Sigmoid colon (tissue), 4 donors: ENCODE data around the gene CTBS.

Source experiments
- POLR2A ChIP-seq, 2 donors: fragments of 450-650 bp; IDR thresholded peaks; one replicate each; pipeline ENCODE4 v1.6.1; 2016; ENCODE audit warnings: antibody characterized with exemption in 2 of 2, mild to moderate bottlenecking in 2 of 2, moderate library complexity in 2 of 2
- POLR2AphosphoS5 ChIP-seq, 4 donors: sonication (generic); formaldehyde crosslinking; IDR thresholded peaks; one replicate each; pipeline ENCODE4 v1.6.1; 2017; ENCODE audit warnings: antibody characterized with exemption in 4 of 4
- TF ChIP-seq, protein P1 (sequence below), 4 experiments: fragments of 450-650 bp in 3 of 4; fragments of 200-600 bp in 1 of 4; IDR thresholded peaks; one replicate each; pipeline ENCODE4 v1.5.1; 2016 to 2019; ENCODE audit warnings: antibody characterized with exemption in 4 of 4, mild to moderate bottlenecking in 3 of 4, moderate library complexity in 2 of 4

DNA sequence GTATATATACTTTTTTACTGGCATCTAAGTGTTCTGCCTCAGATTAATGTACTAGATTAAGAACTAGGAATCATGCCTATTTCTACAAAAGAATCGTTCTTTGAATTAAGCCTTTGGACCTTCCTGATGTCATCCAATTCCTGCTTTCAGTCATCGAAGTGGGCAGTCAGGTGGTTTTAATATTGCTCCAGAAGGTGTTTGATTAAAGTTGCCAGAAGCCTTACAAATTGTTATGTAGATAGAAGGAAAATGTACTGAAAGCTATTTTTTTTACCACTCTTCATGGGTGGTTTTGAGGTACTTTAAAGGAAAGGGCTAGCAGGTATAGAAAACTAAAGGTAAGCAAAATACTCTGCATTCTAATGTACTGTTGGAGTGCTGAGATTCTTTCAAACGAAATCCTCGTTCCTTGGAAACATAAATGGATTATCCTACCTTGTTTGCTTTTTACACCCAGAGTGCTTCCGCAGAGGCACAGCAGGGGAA is 716 bp downstream of the CTBS start:
- TF ChIP-seq, protein P1, sequence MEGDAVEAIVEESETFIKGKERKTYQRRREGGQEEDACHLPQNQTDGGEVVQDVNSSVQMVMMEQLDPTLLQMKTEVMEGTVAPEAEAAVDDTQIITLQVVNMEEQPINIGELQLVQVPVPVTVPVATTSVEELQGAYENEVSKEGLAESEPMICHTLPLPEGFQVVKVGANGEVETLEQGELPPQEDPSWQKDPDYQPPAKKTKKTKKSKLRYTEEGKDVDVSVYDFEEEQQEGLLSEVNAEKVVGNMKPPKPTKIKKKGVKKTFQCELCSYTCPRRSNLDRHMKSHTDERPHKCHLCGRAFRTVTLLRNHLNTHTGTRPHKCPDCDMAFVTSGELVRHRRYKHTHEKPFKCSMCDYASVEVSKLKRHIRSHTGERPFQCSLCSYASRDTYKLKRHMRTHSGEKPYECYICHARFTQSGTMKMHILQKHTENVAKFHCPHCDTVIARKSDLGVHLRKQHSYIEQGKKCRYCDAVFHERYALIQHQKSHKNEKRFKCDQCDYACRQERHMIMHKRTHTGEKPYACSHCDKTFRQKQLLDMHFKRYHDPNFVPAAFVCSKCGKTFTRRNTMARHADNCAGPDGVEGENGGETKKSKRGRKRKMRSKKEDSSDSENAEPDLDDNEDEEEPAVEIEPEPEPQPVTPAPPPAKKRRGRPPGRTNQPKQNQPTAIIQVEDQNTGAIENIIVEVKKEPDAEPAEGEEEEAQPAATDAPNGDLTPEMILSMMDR (IDR thresholded peaks at IDR 0.05): no peak
- TF ChIP-seq POLR2A (IDR thresholded peaks at IDR 0.05) (no peak), POLR2AphosphoS5 (IDR thresholded peaks at IDR 0.05) (peak in 1 of 4 donors; percentile 36)
